Measurements from ENCODE around the gene PRDM16.

PRDM16 gene

GRCh38 chr1:3070644-3071564 is 1.9 kb downstream of the PRDM16 start:
- no peak for DNase-seq

GRCh38 chr1:3071565-3072390 is 2.8 kb downstream of the PRDM16 start:
- no peak for DNase-seq

- DNase-seq: no peak
These were observed 3.6 kb downstream of the PRDM16 start for GRCh38 chr1:3072391-3073185.

GRCh38 chr1:3073186-3073488 is 4.1 kb downstream of the PRDM16 start:
- no peak for DNase-seq

GRCh38 chr1:3073489-3074296 is 4.7 kb downstream of the PRDM16 start:
- DNase-seq: no peak

GRCh38 chr1:3074297-3074741 is 5.3 kb downstream of the PRDM16 start:
- no peak for DNase-seq

GRCh38 chr1:3074800-3075199 is 5.8 kb downstream of the PRDM16 start:
- no peak for DNase-seq

- no peak for DNase-seq
These were observed 6.8 kb downstream of the PRDM16 start for GRCh38 chr1:3075666-3076362.

GRCh38 chr1:3076363-3076740 is 7.3 kb downstream of the PRDM16 start:
- no peak for DNase-seq

GRCh38 chr1:3077081-3077480 is 8.1 kb downstream of the PRDM16 start:
- DNase-seq: no peak

GRCh38 chr1:3077561-3077960 is 8.6 kb downstream of the PRDM16 start:
- DNase-seq: no peak

GRCh38 chr1:3078430-3078861 is 9.4 kb downstream of the PRDM16 start:
- no peak for DNase-seq

GRCh38 chr1:3078871-3079270 is 9.9 kb downstream of the PRDM16 start:
- DNase-seq: no peak

GRCh38 chr1:3079381-3080052 is 10.5 kb downstream of the PRDM16 start:
- no peak for DNase-seq

- no peak for DNase-seq
These were observed 11.3 kb downstream of the PRDM16 start for GRCh38 chr1:3080053-3080955.

- no peak for DNase-seq
These were observed 12.2 kb downstream of the PRDM16 start for GRCh38 chr1:3081171-3081683.

GRCh38 chr1:3082051-3082450 is 13.0 kb downstream of the PRDM16 start:
- DNase-seq: no peak

- no peak for DNase-seq
These were observed 13.8 kb downstream of the PRDM16 start for GRCh38 chr1:3082571-3083516.

GRCh38 chr1:3084154-3084553 is 15.2 kb downstream of the PRDM16 start:
- no peak for DNase-seq
